ENCODE data around the gene NAT14.

GRCh38 chr19:55527197-55528029 is 42.4 kb downstream of the NAT14 start:
- no peak for TF ChIP-seq POLR2AphosphoS5 (IDR thresholded peaks at IDR 0.05; ENCODE audit: low read depth, low read length)
- no peak for TF ChIP-seq REST (IDR thresholded peaks at IDR 0.05; ENCODE audit: insufficient read depth in 1 of 2, low read depth in 2 of 2, low read length in 2 of 2)
- no peak for TF ChIP-seq TAF1 (IDR thresholded peaks at IDR 0.05; ENCODE audit: borderline replicate concordance, insufficient read depth, low read length)
